Measurements from ENCODE around the gene KCNS3.

Gene KCNS3

GRCh38 chr2:17940091-17940630 lies 61.7 kb downstream of the KCNS3 start:
- WGBS (ENCODE audit: insufficient coverage, insufficient read length), result no CpG with 5 or more reads among the region's 2 CpGs
- H3K9me3 ChIP-seq (ENCODE audit: control insufficient read depth, insufficient read depth, low read length), result no peaks in the 10 kb centered on the region
- DNase-seq (ENCODE audit: low read depth, low spot score), result no peak

GRCh38 chr2:17943444-17943843 lies 65.0 kb downstream of the KCNS3 start:
- Histone ChIP-seq H3K4me1 (ENCODE audit: control insufficient read depth, insufficient read depth, low read length) (no peaks in the 10 kb centered on the region), H3K9me3 (ENCODE audit: control insufficient read depth, insufficient read depth, low read length) (no peaks in the 10 kb centered on the region), H3K4me3 (ENCODE audit: low read length) (no peak overlapping the region), H3K27ac (ENCODE audit: low read length) (no peak overlapping the region), H3K27me3 (ENCODE audit: control insufficient read depth, insufficient read depth, low read length) (no peaks in the 10 kb centered on the region), H3K36me3 (ENCODE audit: control insufficient read depth, insufficient read depth, low read length) (no peaks in the 10 kb centered on the region)
- no peak for DNase-seq (ENCODE audit: low read depth, low spot score)
- no CpG with 5 or more reads among the region's 4 CpGs for WGBS (ENCODE audit: insufficient coverage, insufficient read length)

More at GRCh38 chr2:17940091-17940630, 61.7 kb downstream of the KCNS3 start:
- no peaks in the 10 kb centered on the region for H3K4me1 ChIP-seq (ENCODE audit: control insufficient read depth, insufficient read depth, low read length)
- no peak overlapping the region for H3K27ac ChIP-seq (ENCODE audit: low read length)
- no peaks in the 10 kb centered on the region for H3K27me3 ChIP-seq (ENCODE audit: control insufficient read depth, insufficient read depth, low read length)
- H3K36me3 ChIP-seq (ENCODE audit: control insufficient read depth, insufficient read depth, low read length), result no peaks in the 10 kb centered on the region
- H3K4me3 ChIP-seq (ENCODE audit: low read length), result no peak overlapping the region

GRCh38 chr2:17947113-17947512 lies 68.6 kb downstream of the KCNS3 start:
- no peak for DNase-seq (ENCODE audit: low read depth, low spot score)
- no peak overlapping the region for H3K27ac ChIP-seq (ENCODE audit: low read length)
- H3K4me3 ChIP-seq (ENCODE audit: low read length), result no peak overlapping the region
- no peaks in the 10 kb centered on the region for H3K9me3 ChIP-seq (ENCODE audit: control insufficient read depth, insufficient read depth, low read length)
- no peaks in the 10 kb centered on the region for H3K36me3 ChIP-seq (ENCODE audit: control insufficient read depth, insufficient read depth, low read length)
- no peaks in the 10 kb centered on the region for H3K4me1 ChIP-seq (ENCODE audit: control insufficient read depth, insufficient read depth, low read length)
- WGBS (ENCODE audit: insufficient coverage, insufficient read length), result no CpG with 5 or more reads among the region's 3 CpGs
- H3K27me3 ChIP-seq (ENCODE audit: control insufficient read depth, insufficient read depth, low read length), result no peaks in the 10 kb centered on the region

GRCh38 chr2:17950006-17950405 lies 71.5 kb downstream of the KCNS3 start:
- H3K9me3 ChIP-seq (ENCODE audit: control insufficient read depth, insufficient read depth, low read length), result no peaks in the 10 kb centered on the region
- DNase-seq (ENCODE audit: low read depth, low spot score), result no peak
- no peaks in the 10 kb centered on the region for H3K4me1 ChIP-seq (ENCODE audit: control insufficient read depth, insufficient read depth, low read length)
- H3K27me3 ChIP-seq (ENCODE audit: control insufficient read depth, insufficient read depth, low read length), result no peaks in the 10 kb centered on the region
- H3K4me3 ChIP-seq (ENCODE audit: low read length), result no peak overlapping the region
- H3K36me3 ChIP-seq (ENCODE audit: control insufficient read depth, insufficient read depth, low read length), result no peaks in the 10 kb centered on the region
- no peak overlapping the region for H3K27ac ChIP-seq (ENCODE audit: low read length)
- no CpG with 5 or more reads among the region's 6 CpGs for WGBS (ENCODE audit: insufficient coverage, insufficient read length)

GRCh38 chr2:17951563-17951962 lies 73.1 kb downstream of the KCNS3 start:
- no peak overlapping the region for H3K27ac ChIP-seq (ENCODE audit: low read length)
- H3K9me3 ChIP-seq (ENCODE audit: control insufficient read depth, insufficient read depth, low read length), result no peaks in the 10 kb centered on the region
- no peak for DNase-seq (ENCODE audit: low read depth, low spot score)
- no peaks in the 10 kb centered on the region for H3K4me1 ChIP-seq (ENCODE audit: control insufficient read depth, insufficient read depth, low read length)
- H3K27me3 ChIP-seq (ENCODE audit: control insufficient read depth, insufficient read depth, low read length), result no peaks in the 10 kb centered on the region
- H3K36me3 ChIP-seq (ENCODE audit: control insufficient read depth, insufficient read depth, low read length), result no peaks in the 10 kb centered on the region
- no peak overlapping the region for H3K4me3 ChIP-seq (ENCODE audit: low read length)
- no CpG with 5 or more reads among the region's 4 CpGs for WGBS (ENCODE audit: insufficient coverage, insufficient read length)

- Histone ChIP-seq H3K9me3 (ENCODE audit: control insufficient read depth, insufficient read depth, low read length) (no peaks in the 10 kb centered on the region), H3K36me3 (ENCODE audit: control insufficient read depth, insufficient read depth, low read length) (no peaks in the 10 kb centered on the region), H3K4me3 (ENCODE audit: low read length) (no peak overlapping the region), H3K27ac (ENCODE audit: low read length) (no peak overlapping the region), H3K4me1 (ENCODE audit: control insufficient read depth, insufficient read depth, low read length) (no peaks in the 10 kb centered on the region), H3K27me3 (ENCODE audit: control insufficient read depth, insufficient read depth, low read length) (no peaks in the 10 kb centered on the region)
- no CpG with 5 or more reads among the region's 4 CpGs for WGBS (ENCODE audit: insufficient coverage, insufficient read length)
- no peak for DNase-seq (ENCODE audit: low read depth, low spot score)
Measured at GRCh38 chr2:17958466-17959092, 80.1 kb downstream of the KCNS3 start.

GRCh38 chr2:17959356-17959755 lies 80.9 kb downstream of the KCNS3 start:
- H3K27ac ChIP-seq (ENCODE audit: low read length), result no peak overlapping the region
- H3K9me3 ChIP-seq (ENCODE audit: control insufficient read depth, insufficient read depth, low read length), result no peaks in the 10 kb centered on the region
- DNase-seq (ENCODE audit: low read depth, low spot score), result no peak
- no peaks in the 10 kb centered on the region for H3K36me3 ChIP-seq (ENCODE audit: control insufficient read depth, insufficient read depth, low read length)
- WGBS (ENCODE audit: insufficient coverage, insufficient read length), result no CpG with 5 or more reads among the region's 3 CpGs
- H3K4me3 ChIP-seq (ENCODE audit: low read length), result no peak overlapping the region
- no peaks in the 10 kb centered on the region for H3K4me1 ChIP-seq (ENCODE audit: control insufficient read depth, insufficient read depth, low read length)
- no peaks in the 10 kb centered on the region for H3K27me3 ChIP-seq (ENCODE audit: control insufficient read depth, insufficient read depth, low read length)

GRCh38 chr2:17959833-17960232 lies 81.4 kb downstream of the KCNS3 start:
- Histone ChIP-seq H3K36me3 (ENCODE audit: control insufficient read depth, insufficient read depth, low read length) (no peaks in the 10 kb centered on the region), H3K9me3 (ENCODE audit: control insufficient read depth, insufficient read depth, low read length) (no peaks in the 10 kb centered on the region), H3K4me3 (ENCODE audit: low read length) (no peak overlapping the region), H3K27me3 (ENCODE audit: control insufficient read depth, insufficient read depth, low read length) (no peaks in the 10 kb centered on the region), H3K27ac (ENCODE audit: low read length) (no peak overlapping the region), H3K4me1 (ENCODE audit: control insufficient read depth, insufficient read depth, low read length) (no peaks in the 10 kb centered on the region)
- WGBS (ENCODE audit: insufficient coverage, insufficient read length), result no CpG with 5 or more reads among the region's 5 CpGs
- DNase-seq (ENCODE audit: low read depth, low spot score), result no peak

- WGBS (ENCODE audit: insufficient coverage, insufficient read length), result no CpG with 5 or more reads among the region's 6 CpGs
- H3K9me3 ChIP-seq (ENCODE audit: control insufficient read depth, insufficient read depth, low read length), result no peaks in the 10 kb centered on the region
- H3K36me3 ChIP-seq (ENCODE audit: control insufficient read depth, insufficient read depth, low read length), result no peaks in the 10 kb centered on the region
- no peak overlapping the region for H3K4me3 ChIP-seq (ENCODE audit: low read length)
- no peak overlapping the region for H3K27ac ChIP-seq (ENCODE audit: low read length)
- no peaks in the 10 kb centered on the region for H3K27me3 ChIP-seq (ENCODE audit: control insufficient read depth, insufficient read depth, low read length)
- no peaks in the 10 kb centered on the region for H3K4me1 ChIP-seq (ENCODE audit: control insufficient read depth, insufficient read depth, low read length)
- DNase-seq (ENCODE audit: low read depth, low spot score), result no peak
Measured at GRCh38 chr2:17960925-17961324, 82.5 kb downstream of the KCNS3 start.

GRCh38 chr2:17961789-17962188 lies 83.3 kb downstream of the KCNS3 start:
- H3K4me3 ChIP-seq (ENCODE audit: low read length), result no peak overlapping the region
- H3K36me3 ChIP-seq (ENCODE audit: control insufficient read depth, insufficient read depth, low read length), result no peaks in the 10 kb centered on the region
- H3K27me3 ChIP-seq (ENCODE audit: control insufficient read depth, insufficient read depth, low read length), result no peaks in the 10 kb centered on the region
- H3K27ac ChIP-seq (ENCODE audit: low read length), result no peak overlapping the region
- H3K4me1 ChIP-seq (ENCODE audit: control insufficient read depth, insufficient read depth, low read length), result no peaks in the 10 kb centered on the region
- WGBS (ENCODE audit: insufficient coverage, insufficient read length), result no CpG with 5 or more reads among the region's 2 CpGs
- H3K9me3 ChIP-seq (ENCODE audit: control insufficient read depth, insufficient read depth, low read length), result no peaks in the 10 kb centered on the region
- DNase-seq (ENCODE audit: low read depth, low spot score), result no peak

GRCh38 chr2:17962876-17963275 lies 84.4 kb downstream of the KCNS3 start:
- Histone ChIP-seq H3K4me3 (ENCODE audit: low read length) (no peak overlapping the region), H3K9me3 (ENCODE audit: control insufficient read depth, insufficient read depth, low read length) (no peaks in the 10 kb centered on the region), H3K27ac (ENCODE audit: low read length) (no peak overlapping the region), H3K27me3 (ENCODE audit: control insufficient read depth, insufficient read depth, low read length) (no peaks in the 10 kb centered on the region), H3K4me1 (ENCODE audit: control insufficient read depth, insufficient read depth, low read length) (no peaks in the 10 kb centered on the region), H3K36me3 (ENCODE audit: control insufficient read depth, insufficient read depth, low read length) (no peaks in the 10 kb centered on the region)
- no CpG with 5 or more reads among the region's 2 CpGs for WGBS (ENCODE audit: insufficient coverage, insufficient read length)
- DNase-seq (ENCODE audit: low read depth, low spot score), result no peak

Measured in iPS DF 6.9 (cell line).